Vagina (tissue), 2 donors: Measurements from ENCODE around the gene SLF2. TPM values are rescaled to one million over a fixed set of nuclear protein-coding genes. Genes with fewer than 3 reads are reported as not detected.

Source experiments
- DNase-seq, 2 donors: peaks; one replicate each; pipeline ENCODE4 v3.0.0-alpha.2; 2017; ENCODE audit errors: extremely low spot score in 2 of 2
- H3K27ac ChIP-seq: fragments of 200-600 bp; sonication (generic); one replicate; pipeline ENCODE4 v1.5.1; 2019
- H3K27me3 ChIP-seq: fragments of 200-600 bp; sonication (generic); one replicate; pipeline ENCODE4 v1.5.1; 2019
- H3K36me3 ChIP-seq, 2 donors: fragments of 200-600 bp; sonication (generic); one replicate each; pipeline ENCODE4 v1.5.1; 2017 to 2019
- H3K4me1 ChIP-seq: fragments of 200-600 bp; sonication (generic); one replicate; pipeline ENCODE4 v1.5.1; 2019
- H3K4me3 ChIP-seq, 2 donors: fragments of 200-600 bp; sonication (generic); 1 replicate in 1 of 2; 2 replicates in 1 of 2; pipeline ENCODE4 v1.5.1; 2016 to 2019
- H3K9me3 ChIP-seq: fragments of 200-600 bp; sonication (generic); one replicate; pipeline ENCODE4 v1.5.1; 2019
- CTCF ChIP-seq, 3 experiments: fragments of 450-650 bp in 2 of 3; fragments of 200-600 bp in 1 of 3; sonication (generic) in 1 of 3; IDR thresholded peaks; one replicate each; pipeline ENCODE4 v1.5.1; 2017 to 2019; ENCODE audit warnings: antibody characterized with exemption in 3 of 3, mild to moderate bottlenecking in 2 of 3, moderate library complexity in 2 of 3
- POLR2A ChIP-seq, 2 donors: fragments of 450-650 bp; IDR thresholded peaks; one replicate each; pipeline ENCODE4 v1.6.1; 2017; ENCODE audit warnings: antibody characterized with exemption in 2 of 2, mild to moderate bottlenecking in 2 of 2, moderate library complexity in 2 of 2
- POLR2AphosphoS5 ChIP-seq, 2 donors: sonication (generic); formaldehyde crosslinking; IDR thresholded peaks; one replicate each; pipeline ENCODE4 v1.9.0; 2017; ENCODE audit warnings: antibody characterized with exemption in 2 of 2, mild to moderate bottlenecking in 2 of 2, low read depth in 1 of 2; ENCODE audit not compliant: insufficient read depth in 1 of 2
- intact Hi-C: fragments of 100-400 bp; cut with DNase I; formaldehyde crosslinking; loops from one replicate; pipeline ENCODE4 v1.15.1; 2023
- total RNA-seq: library from RNA; depleted of rRNA; stranded (reverse); fragments of >200 nt; gene quantifications from one replicate; pipeline ENCODE4 v1.2.3, GENCODE V29; 2016

The SLF2 gene
- total RNA-seq, 1 donor from 2014 or later: 26.8 TPM

GRCh38 chr10:100872034-100872791 is 40.5 kb upstream of the SLF2 start:
- Histone ChIP-seq H3K4me1 (no peaks in the 10 kb centered on the region), H3K27me3 (no peaks in the 10 kb centered on the region), H3K9me3 (no peaks in the 10 kb centered on the region), H3K27ac (no peak overlapping the region), H3K36me3 (no peaks in the 10 kb centered on the region), H3K4me3 (no peak overlapping the region)
- TF ChIP-seq CTCF (IDR thresholded peaks at IDR 0.05) (no peak), POLR2A (IDR thresholded peaks at IDR 0.05) (no peak), POLR2AphosphoS5 (IDR thresholded peaks at IDR 0.05; ENCODE audit: insufficient read depth in 1 of 2, low read depth in 1 of 2) (no peak)
- no peak for DNase-seq
- intact Hi-C loops: no loop called here

GRCh38 chr10:100873146-100873826 is 39.5 kb upstream of the SLF2 start:
- DNase-seq: no peak
- no peak overlapping the region for H3K27ac ChIP-seq
- H3K9me3 ChIP-seq: no peaks in the 10 kb centered on the region
- intact Hi-C loops: no loop called here
- TF ChIP-seq POLR2A (IDR thresholded peaks at IDR 0.05) (no peak), CTCF (IDR thresholded peaks at IDR 0.05) (no peak), POLR2AphosphoS5 (IDR thresholded peaks at IDR 0.05; ENCODE audit: insufficient read depth in 1 of 2, low read depth in 1 of 2) (no peak)
- no peaks in the 10 kb centered on the region for H3K4me1 ChIP-seq
- H3K4me3 ChIP-seq: no peak overlapping the region
- H3K36me3 ChIP-seq: no peaks in the 10 kb centered on the region
- H3K27me3 ChIP-seq: no peaks in the 10 kb centered on the region

GRCh38 chr10:100873827-100874326 is 38.9 kb upstream of the SLF2 start:
- H3K27ac ChIP-seq: no peak overlapping the region
- TF ChIP-seq POLR2AphosphoS5 (IDR thresholded peaks at IDR 0.05; ENCODE audit: insufficient read depth in 1 of 2, low read depth in 1 of 2) (no peak), POLR2A (IDR thresholded peaks at IDR 0.05) (no peak), CTCF (IDR thresholded peaks at IDR 0.05) (no peak)
- H3K4me3 ChIP-seq: no peak overlapping the region
- H3K27me3 ChIP-seq: no peaks in the 10 kb centered on the region
- DNase-seq: no peak
- no peaks in the 10 kb centered on the region for H3K4me1 ChIP-seq
- intact Hi-C loops: no loop called here
- no peaks in the 10 kb centered on the region for H3K9me3 ChIP-seq
- H3K36me3 ChIP-seq: no peaks in the 10 kb centered on the region

DNA sequence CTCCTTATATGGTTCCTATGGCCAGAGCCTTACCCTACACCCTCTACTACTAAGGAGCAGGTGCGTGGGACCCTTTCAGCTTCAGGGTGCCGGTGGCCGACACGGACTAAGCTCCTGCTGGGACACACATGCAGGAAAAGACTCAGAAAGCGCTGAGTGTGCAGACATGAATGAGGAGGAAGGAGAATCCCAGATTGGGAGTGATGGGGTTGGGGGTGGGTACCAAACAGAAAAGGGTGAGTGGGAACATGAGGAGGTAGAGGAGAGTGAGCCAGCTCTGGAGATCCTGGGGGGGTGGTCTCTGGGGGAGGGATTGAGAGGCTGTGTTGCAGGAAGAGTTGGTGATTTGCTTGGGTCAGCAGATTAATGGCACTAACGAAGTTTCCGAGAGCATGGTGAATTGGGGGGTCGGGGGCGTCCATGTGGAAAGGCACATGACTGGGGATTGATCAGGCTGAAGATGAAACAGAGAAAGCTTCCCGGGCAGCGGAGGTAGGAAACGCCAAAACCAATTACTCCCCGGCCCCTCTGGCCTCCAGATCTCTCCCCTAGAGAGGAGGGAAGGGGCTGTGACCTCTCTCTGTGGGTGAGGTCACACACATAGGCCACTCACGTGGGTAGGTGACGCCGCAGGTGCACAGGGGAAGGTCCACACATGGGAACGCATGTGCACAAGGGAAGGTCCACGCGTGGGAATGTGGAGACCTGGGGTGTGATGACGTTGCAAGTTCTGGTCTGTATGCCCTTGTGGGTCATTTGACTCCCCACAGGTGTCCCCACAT is 37.9 kb upstream of the SLF2 start:
- Histone ChIP-seq H3K27ac (no peak overlapping the region), H3K4me1 (no peaks in the 10 kb centered on the region), H3K9me3 (no peaks in the 10 kb centered on the region), H3K36me3 (no peaks in the 10 kb centered on the region), H3K27me3 (no peaks in the 10 kb centered on the region), H3K4me3 (no peak overlapping the region)
- no peak for TF ChIP-seq POLR2AphosphoS5 (IDR thresholded peaks at IDR 0.05; ENCODE audit: insufficient read depth in 1 of 2, low read depth in 1 of 2)
- no peak for TF ChIP-seq CTCF (IDR thresholded peaks at IDR 0.05)
- no peak for TF ChIP-seq POLR2A (IDR thresholded peaks at IDR 0.05)
- intact Hi-C loops: no loop called here
- DNase-seq: no peak
